Hepatocyte (in vitro differentiated cells): ENCODE data around the gene PIGU. TPM values are rescaled to one million over a fixed set of nuclear protein-coding genes. Genes with fewer than 3 reads are reported as not detected.
"Not testable (repeated sequence)": the region's sequence is repeated elsewhere in the genome, so short reads cannot be mapped to it uniquely, and the experiment has no call there.

Experiments
- DNase-seq: peaks from one replicate; pipeline ENCODE4 v3.0.0-alpha.2; 2016; ENCODE audit warnings: low spot score
- H2AFZ ChIP-seq: fragments of 200-600 bp; sonication (generic); 2 replicates; pipeline ENCODE4 v1.6.0; 2016; ENCODE audit warnings: antibody characterized with exemption, mild to moderate bottlenecking
- H3K27ac ChIP-seq: fragments of 200-600 bp; sonication (generic); 2 replicates; pipeline ENCODE4 v1.5.1; 2016; ENCODE audit warnings: mild to moderate bottlenecking
- H3K27me3 ChIP-seq: fragments of 200-600 bp; sonication (generic); 2 replicates; pipeline ENCODE4 v1.6.1; 2016
- H3K36me3 ChIP-seq: fragments of 200-600 bp; sonication (generic); replicated peaks from 2 replicates; pipeline ENCODE4 v1.5.1; 2016; ENCODE audit warnings: low read depth; ENCODE audit not compliant: insufficient read depth
- H3K4me1 ChIP-seq: fragments of 200-600 bp; sonication (generic); 2 replicates; pipeline ENCODE4 v1.5.1; 2016; ENCODE audit warnings: mild to moderate bottlenecking, moderate library complexity; ENCODE audit not compliant: insufficient read depth
- H3K4me2 ChIP-seq: fragments of 200-600 bp; sonication (generic); 2 replicates; pipeline ENCODE4 v1.6.0; 2016
- H3K4me3 ChIP-seq: fragments of 200-600 bp; sonication (generic); 2 replicates; pipeline ENCODE4 v1.5.1; 2016; ENCODE audit warnings: mild to moderate bottlenecking
- H3K79me2 ChIP-seq: fragments of 200-600 bp; sonication (generic); 2 replicates; pipeline ENCODE4 v1.6.0; 2017; ENCODE audit warnings: mild to moderate bottlenecking
- H3K9me2 ChIP-seq: fragments of 200-600 bp; sonication (generic); replicated peaks from 2 replicates; pipeline ENCODE4 v1.6.0; 2017; ENCODE audit warnings: mild to moderate bottlenecking; ENCODE audit not compliant: insufficient read depth
- H3K9me3 ChIP-seq: fragments of 200-600 bp; sonication (generic); 2 replicates; pipeline ENCODE4 v1.5.1; 2016; ENCODE audit warnings: low read depth, mild to moderate bottlenecking
- H4K20me1 ChIP-seq: fragments of 200-600 bp; sonication (generic); 2 replicates; pipeline ENCODE4 v1.6.0; 2016; ENCODE audit warnings: mild to moderate bottlenecking; ENCODE audit not compliant: insufficient read depth, poor library complexity, severe bottlenecking
- CTCF ChIP-seq: fragments of 200-600 bp; sonication (generic); IDR thresholded peaks from 2 replicates; pipeline ENCODE4 v1.5.1; 2016; ENCODE audit warnings: antibody characterized with exemption, mild to moderate bottlenecking; ENCODE audit not compliant: poor library complexity
- EZH2 ChIP-seq: fragments of 200-600 bp; sonication (generic); IDR thresholded peaks from 2 replicates; pipeline ENCODE4 v1.6.1; 2016; ENCODE audit warnings: antibody characterized with exemption, mild to moderate bottlenecking, borderline replicate concordance
- EZH2phosphoT487 ChIP-seq: fragments of 200-600 bp; sonication (generic); IDR thresholded peaks from one replicate; pipeline ENCODE4 v1.6.1; 2018; ENCODE audit warnings: antibody characterized with exemption, mild to moderate bottlenecking, low read depth, moderate library complexity; ENCODE audit not compliant: unreplicated experiment, severe bottlenecking
- WGBS: methylation state at CpG from one replicate; pipeline ENCODE4 v1.1.6; 2016; ENCODE audit warnings: low lambda C conversion rate; ENCODE audit errors: missing lambda C conversion rate; 5-methylcytosine and 5-hydroxymethylcytosine counted together
- polyA plus RNA-seq: library from polyadenylated mRNA; unstranded; fragments of >200 nt; fragmentation: Nextera tagmentation; extraction: Ambion mirVana; gene quantifications from 2 replicates; pipeline ENCODE4 v1.2.1, GENCODE V29; 2016
- total RNA-seq: library from RNA; depleted of rRNA; stranded (reverse); fragments of >200 nt; gene quantifications from 2 replicates; pipeline ENCODE4 v1.2.3, GENCODE V29; 2014

Gene PIGU
- total and polyA plus RNA-seq, 2 experiments from 2014 or later, result 19.3 to 31.5 TPM

DNA sequence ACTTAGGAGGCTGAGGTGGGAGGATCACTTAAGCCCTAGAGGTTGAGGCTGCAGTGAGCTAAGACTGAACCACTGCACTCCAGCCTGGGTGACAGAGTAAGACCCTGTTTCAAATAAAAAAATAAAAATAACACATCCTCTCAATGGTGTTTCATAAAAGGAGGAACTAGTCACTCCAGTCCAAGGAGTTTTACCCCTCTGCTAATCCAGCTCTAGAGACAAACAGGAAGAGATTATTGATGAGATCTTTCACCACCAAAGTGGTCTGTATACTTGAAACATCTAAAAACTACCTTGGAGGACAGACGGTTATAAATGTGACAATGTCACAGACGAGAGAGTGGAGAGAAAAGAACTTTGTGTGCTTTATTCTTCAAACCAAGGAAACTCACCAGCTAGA lies 58.2 kb downstream of the PIGU start:
- TF ChIP-seq EZH2phosphoT487, result no peak
- no peak for TF ChIP-seq CTCF
- TF ChIP-seq EZH2, result no peak
- Histone ChIP-seq H3K9me3 (no peaks in the 10 kb centered on the region), H3K79me2 (no peaks in the 10 kb centered on the region), H3K27ac (no peak overlapping the region), H3K4me1 (peaks cover 6% of the 10 kb centered on the region), H3K4me3 (no peak overlapping the region), H3K9me2 (no peaks in the 10 kb centered on the region), H3K4me2 (no peak overlapping the region), H4K20me1 (no peaks in the 10 kb centered on the region), H3K36me3 (no peaks in the 10 kb centered on the region), H3K27me3 (no peaks in the 10 kb centered on the region), H2AFZ (no peak overlapping the region)
- WGBS, result 95% methylated on average over 2 of the region's 2 CpGs
- DNase-seq, result no peak

DNA sequence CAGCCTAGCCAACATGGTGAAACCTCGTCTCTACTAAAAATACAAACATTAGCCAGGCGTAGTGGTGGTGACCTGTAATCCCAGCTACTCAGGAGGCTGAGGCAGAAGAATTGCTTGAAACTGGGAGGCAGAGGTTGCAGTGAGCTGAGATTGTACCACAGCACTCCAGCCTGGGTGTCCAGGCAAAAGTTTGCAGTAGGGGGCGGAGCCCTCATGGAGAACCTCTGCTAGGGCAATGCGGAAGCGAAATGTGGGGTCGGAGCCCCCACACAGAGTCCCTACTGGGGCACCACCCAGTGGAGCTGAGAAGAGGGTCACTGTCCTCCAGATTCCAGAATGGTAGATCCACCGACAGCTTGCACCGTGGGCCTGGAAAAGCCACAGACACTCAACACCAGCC lies 60.0 kb downstream of the PIGU start:
- 93% methylated on average over 8 of the region's 8 CpGs for WGBS
- not testable (repeated sequence) for H4K20me1 ChIP-seq

GRCh38 chr20:34615477-34615876 lies 61.4 kb downstream of the PIGU start:
- no peak overlapping the region for H2AFZ ChIP-seq
- WGBS, result 92% methylated on average over 5 of the region's 5 CpGs

More for the DNA sequence above, 60.0 kb downstream of the PIGU start:
- DNase-seq, H3K79me2 ChIP-seq, H3K9me3 ChIP-seq, H3K4me3 ChIP-seq, H2AFZ ChIP-seq, H3K27ac ChIP-seq, H3K9me2 ChIP-seq, H3K4me1 ChIP-seq, H3K4me2 ChIP-seq, H3K27me3 ChIP-seq, H3K36me3 ChIP-seq: not testable (repeated sequence)

DNA sequence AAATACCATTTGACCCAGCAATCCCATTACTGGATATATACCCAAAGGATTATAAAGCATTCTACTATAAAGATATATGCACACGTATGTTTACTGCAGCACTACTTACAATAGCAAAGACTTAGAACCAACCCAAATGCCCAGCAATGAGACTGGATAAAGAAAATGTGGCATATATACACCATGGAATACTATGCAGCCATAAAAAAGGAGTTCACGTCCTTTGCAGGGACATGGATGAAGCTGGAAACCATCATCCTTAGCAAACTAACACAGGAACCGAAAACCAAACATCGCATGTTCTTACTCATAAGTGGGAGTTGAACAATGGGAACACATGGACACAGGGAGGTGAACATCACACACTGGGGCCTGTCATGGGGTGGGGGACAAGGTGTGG lies 64.9 kb downstream of the PIGU start:
- H2AFZ ChIP-seq, DNase-seq, H3K4me1 ChIP-seq, H4K20me1 ChIP-seq, H3K27me3 ChIP-seq, H3K36me3 ChIP-seq, H3K27ac ChIP-seq, H3K79me2 ChIP-seq, H3K4me2 ChIP-seq, H3K9me2 ChIP-seq, H3K4me3 ChIP-seq, H3K9me3 ChIP-seq: not testable (repeated sequence)
- 97% methylated on average over 4 of the region's 4 CpGs for WGBS

More at GRCh38 chr20:34615477-34615876, 61.4 kb downstream of the PIGU start:
- Histone ChIP-seq H3K4me3 (no peak overlapping the region), H3K4me1 (no peaks in the 10 kb centered on the region), H3K4me2 (no peak overlapping the region), H3K27ac (no peak overlapping the region), H3K36me3 (no peaks in the 10 kb centered on the region), H3K27me3 (no peaks in the 10 kb centered on the region), H3K9me2 (no peaks in the 10 kb centered on the region), H3K9me3 (no peaks in the 10 kb centered on the region), H3K79me2 (no peaks in the 10 kb centered on the region), H4K20me1 (no peaks in the 10 kb centered on the region)
- no peak for TF ChIP-seq CTCF
- no peak for TF ChIP-seq EZH2
- TF ChIP-seq EZH2phosphoT487, result no peak
- DNase-seq, result no peak

DNA sequence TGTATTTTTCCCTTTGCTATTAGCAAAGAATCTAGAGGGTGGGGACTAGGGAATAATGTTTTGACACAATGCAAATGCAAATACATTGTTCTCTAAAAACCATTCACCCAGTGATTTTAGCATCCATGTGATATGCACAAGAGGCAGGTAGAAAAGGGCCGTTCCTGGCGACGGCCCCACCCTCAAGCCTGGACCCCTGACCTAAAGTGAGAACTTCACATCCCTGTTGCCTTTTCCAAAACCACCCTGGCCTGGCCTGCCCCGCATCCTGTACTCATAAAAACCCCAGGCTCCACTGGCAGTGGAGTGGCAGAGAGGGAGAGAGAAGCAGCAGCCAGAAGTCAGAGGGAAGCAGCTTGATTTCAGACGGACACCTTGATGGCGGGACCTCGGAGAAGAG lies 69.8 kb downstream of the PIGU start:
- H3K9me3 ChIP-seq, result no peaks in the 10 kb centered on the region
- H3K4me3 ChIP-seq, result no peak overlapping the region
- no peak overlapping the region for H2AFZ ChIP-seq
- no peak for TF ChIP-seq EZH2phosphoT487
- no peak for TF ChIP-seq EZH2
- no peak for TF ChIP-seq CTCF
- no peaks in the 10 kb centered on the region for H4K20me1 ChIP-seq
- no peak overlapping the region for H3K4me2 ChIP-seq
- no peaks in the 10 kb centered on the region for H3K27me3 ChIP-seq
- no peak overlapping the region for H3K27ac ChIP-seq
- no peaks in the 10 kb centered on the region for H3K79me2 ChIP-seq
- no peaks in the 10 kb centered on the region for H3K36me3 ChIP-seq
- H3K4me1 ChIP-seq, result no peaks in the 10 kb centered on the region
- H3K9me2 ChIP-seq, result no peaks in the 10 kb centered on the region
- over 99% methylated on average over 7 of the region's 7 CpGs for WGBS
- DNase-seq, result no peak
